ENCODE results near the gene LMNB1.

DNA sequence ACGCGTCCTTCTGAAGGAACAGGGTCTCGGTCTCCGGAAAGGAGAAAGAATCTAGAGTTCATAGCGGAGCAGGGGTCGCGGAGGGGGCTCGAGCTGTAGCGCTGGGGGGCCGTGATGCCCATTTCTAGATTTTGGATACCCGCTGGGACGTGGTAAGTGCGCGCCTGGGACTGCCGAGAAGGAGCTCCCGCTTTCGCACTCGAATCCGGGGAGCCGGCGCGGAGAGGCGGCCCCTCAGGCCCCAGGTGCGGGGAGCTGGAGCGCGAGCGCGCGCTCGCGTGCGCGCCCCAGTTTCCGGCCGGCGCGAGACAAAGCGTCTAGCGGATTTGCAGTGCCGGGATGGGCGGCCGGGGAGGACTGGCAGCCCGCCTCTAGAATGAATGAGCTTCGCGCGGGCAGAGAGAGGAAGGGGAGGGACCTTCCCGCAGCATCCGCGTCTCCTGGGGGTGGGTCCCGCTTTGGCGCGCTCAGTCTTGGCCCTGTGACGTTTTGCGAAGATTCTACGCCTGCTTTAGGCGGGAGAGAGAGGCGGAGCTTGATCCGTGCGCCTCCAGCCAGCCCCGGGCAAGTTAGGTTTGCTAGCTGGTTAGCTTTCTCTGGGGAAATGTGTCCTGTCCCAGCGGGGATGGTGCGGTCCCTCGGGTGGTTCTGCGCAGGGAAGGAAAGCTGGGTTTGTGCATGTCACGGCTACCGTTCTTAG, 1.2 kb downstream of the LMNB1 start:
- TF ChIP-seq, protein P1, sequence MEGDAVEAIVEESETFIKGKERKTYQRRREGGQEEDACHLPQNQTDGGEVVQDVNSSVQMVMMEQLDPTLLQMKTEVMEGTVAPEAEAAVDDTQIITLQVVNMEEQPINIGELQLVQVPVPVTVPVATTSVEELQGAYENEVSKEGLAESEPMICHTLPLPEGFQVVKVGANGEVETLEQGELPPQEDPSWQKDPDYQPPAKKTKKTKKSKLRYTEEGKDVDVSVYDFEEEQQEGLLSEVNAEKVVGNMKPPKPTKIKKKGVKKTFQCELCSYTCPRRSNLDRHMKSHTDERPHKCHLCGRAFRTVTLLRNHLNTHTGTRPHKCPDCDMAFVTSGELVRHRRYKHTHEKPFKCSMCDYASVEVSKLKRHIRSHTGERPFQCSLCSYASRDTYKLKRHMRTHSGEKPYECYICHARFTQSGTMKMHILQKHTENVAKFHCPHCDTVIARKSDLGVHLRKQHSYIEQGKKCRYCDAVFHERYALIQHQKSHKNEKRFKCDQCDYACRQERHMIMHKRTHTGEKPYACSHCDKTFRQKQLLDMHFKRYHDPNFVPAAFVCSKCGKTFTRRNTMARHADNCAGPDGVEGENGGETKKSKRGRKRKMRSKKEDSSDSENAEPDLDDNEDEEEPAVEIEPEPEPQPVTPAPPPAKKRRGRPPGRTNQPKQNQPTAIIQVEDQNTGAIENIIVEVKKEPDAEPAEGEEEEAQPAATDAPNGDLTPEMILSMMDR (IDR thresholded peaks at IDR 0.05) = no peak
- peak in 1 of 2 donors; percentile 26 for TF ChIP-seq POLR2A (IDR thresholded peaks at IDR 0.05)
